ENCODE measurements around the gene UBXN1. TPM values are rescaled to one million over a fixed set of nuclear protein-coding genes. Genes with fewer than 3 reads are reported as not detected.
"Not testable (repeated sequence)": the region's sequence is repeated elsewhere in the genome, so short reads cannot be mapped to it uniquely, and the experiment has no call there.

Gene UBXN1
- total and polyA plus RNA-seq, 2 donors (not counting 1 experiment from before 2014, with no cell fraction given): 180 to 193 TPM

- ChIA-PET CTCF (interaction anchor here (0.6 to 5.3 kb wide), 24 partner anchors 8 to 312 kb away, joined by 3 to 41 read pairs (median 4); partner anchors contain the start of genes BSCL2, C11orf98, CSKMT and LBHD1), POLR2A (interaction anchor here (0.7 to 1.4 kb wide), 2 partner anchors 12 to 34 kb away, joined by 4 to 5 read pairs; partner anchors contain the start of gene HNRNPUL2)
- H3K27me3 Mint-ChIP-seq; H3K27me3 ChIP-seq (replicated peaks in 1 of 4; ENCODE audit: control extremely low read depth in 1 of 4, control insufficient read depth in 3 of 4, insufficient read depth in 4 of 4, low read length in 3 of 4); H3K4me1 ChIP-seq (ENCODE audit: control insufficient read depth in 2 of 2, insufficient read depth in 2 of 2, low read length in 2 of 2); H3K79me2 ChIP-seq (ENCODE audit: control insufficient read depth, insufficient read depth, low read length); H3K27ac Mint-ChIP-seq; H3K9me3 Mint-ChIP-seq (ENCODE audit: insufficient read depth); H4K20me1 ChIP-seq (ENCODE audit: control insufficient read depth, insufficient read depth, low read length, poor library complexity, severe bottlenecking); H3K4me1 Mint-ChIP-seq; H3K27ac ChIP-seq (ENCODE audit: low read length in 2 of 2); ATAC-seq (ENCODE audit: low read depth); DNase-seq; H3K4me3 ChIP-seq (ENCODE audit: control extremely low read depth in 1 of 5, extremely low read depth in 1 of 5, insufficient read depth in 1 of 5, low read depth in 2 of 5, low read length in 4 of 5); H3K4me3 Mint-ChIP-seq; H2AFZ ChIP-seq (ENCODE audit: insufficient read depth, low read depth, low read length, poor library complexity, severe bottlenecking); H3K9me3 ChIP-seq (ENCODE audit: control extremely low read depth in 1 of 3, control insufficient read depth in 2 of 3, insufficient read depth in 1 of 3, low read length in 2 of 3); H3K9ac ChIP-seq (ENCODE audit: low read length); H3K4me2 ChIP-seq (replicated peaks; ENCODE audit: low read depth, low read length, poor library complexity, severe bottlenecking): not testable (repeated sequence)
- H3K36me3 ChIP-seq (replicated peaks in 1 of 2; ENCODE audit: control extremely low read depth in 1 of 2, control insufficient read depth in 1 of 2, extremely low read depth in 1 of 2, insufficient read depth in 2 of 2, low read length in 1 of 2): peaks cover 0 to 18% of the 10 kb centered on the region in 2 experiments
- no CpG with 5 or more reads among the region's 4 CpGs for WGBS (ENCODE audit: insufficient coverage)
- intact Hi-C loops (cut with micrococcal nuclease): loop anchor here (1.0 kb wide), 5 partner anchors 14 to 313 kb away; partner anchors contain the start of gene UBXN1
Observed at GRCh38 chr11:62693624-62694023, 14.8 kb upstream of the UBXN1 start.

GRCh38 chr11:62689421-62690183, 10.7 kb upstream of the UBXN1 start, which contains the start of gene LRRN4CL:
Gene LRRN4CL (minus strand): TSS chr11:62689530. CDS start chr11:62688508, 1,022 bp downstream.
- intact Hi-C loops (cut with micrococcal nuclease): no loop called here
- Mint-ChIP-seq H3K9me3 (ENCODE audit: insufficient read depth) (no peaks in the 10 kb centered on the region), H3K4me1 (peaks cover under 1% of the 10 kb centered on the region), H3K4me3 (no peak within 1 kb of the TSS), H3K27ac (peak within 1 kb of the TSS; percentile 26), H3K27me3 (peaks cover 4% of the 10 kb centered on the region)
- TF ChIP-seq, protein P1, sequence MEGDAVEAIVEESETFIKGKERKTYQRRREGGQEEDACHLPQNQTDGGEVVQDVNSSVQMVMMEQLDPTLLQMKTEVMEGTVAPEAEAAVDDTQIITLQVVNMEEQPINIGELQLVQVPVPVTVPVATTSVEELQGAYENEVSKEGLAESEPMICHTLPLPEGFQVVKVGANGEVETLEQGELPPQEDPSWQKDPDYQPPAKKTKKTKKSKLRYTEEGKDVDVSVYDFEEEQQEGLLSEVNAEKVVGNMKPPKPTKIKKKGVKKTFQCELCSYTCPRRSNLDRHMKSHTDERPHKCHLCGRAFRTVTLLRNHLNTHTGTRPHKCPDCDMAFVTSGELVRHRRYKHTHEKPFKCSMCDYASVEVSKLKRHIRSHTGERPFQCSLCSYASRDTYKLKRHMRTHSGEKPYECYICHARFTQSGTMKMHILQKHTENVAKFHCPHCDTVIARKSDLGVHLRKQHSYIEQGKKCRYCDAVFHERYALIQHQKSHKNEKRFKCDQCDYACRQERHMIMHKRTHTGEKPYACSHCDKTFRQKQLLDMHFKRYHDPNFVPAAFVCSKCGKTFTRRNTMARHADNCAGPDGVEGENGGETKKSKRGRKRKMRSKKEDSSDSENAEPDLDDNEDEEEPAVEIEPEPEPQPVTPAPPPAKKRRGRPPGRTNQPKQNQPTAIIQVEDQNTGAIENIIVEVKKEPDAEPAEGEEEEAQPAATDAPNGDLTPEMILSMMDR (IDR thresholded peaks at IDR 0.05): no peak
- TF ChIP-seq EZH2 (IDR thresholded peaks at IDR 0.05; ENCODE audit: borderline replicate concordance, insufficient read depth, low read depth, low read length, poor library complexity, severe bottlenecking): no peak
- H3K36me3 ChIP-seq (replicated peaks in 1 of 2; ENCODE audit: control extremely low read depth in 1 of 2, control insufficient read depth in 1 of 2, extremely low read depth in 1 of 2, insufficient read depth in 2 of 2, low read length in 1 of 2): peaks cover 0 to 18% of the 10 kb centered on the region in 2 experiments
- H3K79me2 ChIP-seq (ENCODE audit: control insufficient read depth, insufficient read depth, low read length): no peaks in the 10 kb centered on the region
- H3K9ac ChIP-seq (ENCODE audit: low read length): no peak within 1 kb of the TSS
- H3K4me3 ChIP-seq (ENCODE audit: control extremely low read depth in 1 of 5, extremely low read depth in 1 of 5, insufficient read depth in 1 of 5, low read depth in 2 of 5, low read length in 4 of 5): no peak within 1 kb of the TSS
- no peaks in the 10 kb centered on the region for H3K9me3 ChIP-seq (ENCODE audit: control extremely low read depth in 1 of 3, control insufficient read depth in 2 of 3, insufficient read depth in 1 of 3, low read length in 2 of 3)
- H2AFZ ChIP-seq (ENCODE audit: insufficient read depth, low read depth, low read length, poor library complexity, severe bottlenecking): no peak within 1 kb of the TSS
- 95% methylated on average over 6 of the region's 11 CpGs for WGBS (ENCODE audit: insufficient coverage)
- DNase-seq (no peak), ATAC-seq (ENCODE audit: low read depth) (no peak)
- H3K27ac ChIP-seq (ENCODE audit: low read length in 2 of 2): no peak within 1 kb of the TSS
- peaks cover 3 to 6% of the 10 kb centered on the region in 2 donors for H3K4me1 ChIP-seq (ENCODE audit: control insufficient read depth in 2 of 2, insufficient read depth in 2 of 2, low read length in 2 of 2)
- H3K4me2 ChIP-seq (replicated peaks; ENCODE audit: low read depth, low read length, poor library complexity, severe bottlenecking): no peak within 1 kb of the TSS
- ChIA-PET POLR2A (interaction anchor here (0.9 kb wide), 1 partner anchor 38 kb away, joined by 3 read pairs; the partner anchor contains the start of gene HNRNPUL2), CTCF (interaction anchor here (0.7 to 1.6 kb wide), 5 partner anchors 9 to 174 kb away, joined by 3 to 5 read pairs (median 4); no protein-coding TSS in a partner anchor)
- H3K27me3 ChIP-seq (replicated peaks in 1 of 4; ENCODE audit: control extremely low read depth in 1 of 4, control insufficient read depth in 3 of 4, insufficient read depth in 4 of 4, low read length in 3 of 4): peaks cover 0 to 17% (median 6%) of the 10 kb centered on the region in 4 experiments
- no peaks in the 10 kb centered on the region for H4K20me1 ChIP-seq (ENCODE audit: control insufficient read depth, insufficient read depth, low read length, poor library complexity, severe bottlenecking)

Measured in B cell (primary cell).